Upper lobe of left lung (tissue), 4 donors: ENCODE data around the gene STK11.

Experiments used
- EP300 ChIP-seq, 4 donors: sonication (generic); formaldehyde crosslinking; IDR thresholded peaks; one replicate each; pipeline ENCODE4 v1.5.1; 2017; ENCODE audit warnings: antibody characterized with exemption in 4 of 4, control low read depth in 2 of 4
- POLR2A ChIP-seq, 4 donors: fragments of 450-650 bp; IDR thresholded peaks; one replicate each; pipeline ENCODE4 v1.5.1; 2016 to 2017; ENCODE audit warnings: antibody characterized with exemption in 4 of 4, mild to moderate bottlenecking in 2 of 4
- POLR2AphosphoS5 ChIP-seq, 2 donors: sonication (generic); formaldehyde crosslinking; IDR thresholded peaks; one replicate each; pipeline ENCODE4 v1.5.1; 2017; ENCODE audit warnings: antibody characterized with exemption in 2 of 2
- TF ChIP-seq, protein P1 (sequence below), 6 experiments: fragments of 450-650 bp in 4 of 6; fragments of 200-600 bp in 2 of 6; sonication (generic) in 2 of 6; IDR thresholded peaks; one replicate each; pipeline ENCODE4 v1.5.1; 2016 to 2019; ENCODE audit warnings: antibody characterized with exemption in 6 of 6

DNA sequence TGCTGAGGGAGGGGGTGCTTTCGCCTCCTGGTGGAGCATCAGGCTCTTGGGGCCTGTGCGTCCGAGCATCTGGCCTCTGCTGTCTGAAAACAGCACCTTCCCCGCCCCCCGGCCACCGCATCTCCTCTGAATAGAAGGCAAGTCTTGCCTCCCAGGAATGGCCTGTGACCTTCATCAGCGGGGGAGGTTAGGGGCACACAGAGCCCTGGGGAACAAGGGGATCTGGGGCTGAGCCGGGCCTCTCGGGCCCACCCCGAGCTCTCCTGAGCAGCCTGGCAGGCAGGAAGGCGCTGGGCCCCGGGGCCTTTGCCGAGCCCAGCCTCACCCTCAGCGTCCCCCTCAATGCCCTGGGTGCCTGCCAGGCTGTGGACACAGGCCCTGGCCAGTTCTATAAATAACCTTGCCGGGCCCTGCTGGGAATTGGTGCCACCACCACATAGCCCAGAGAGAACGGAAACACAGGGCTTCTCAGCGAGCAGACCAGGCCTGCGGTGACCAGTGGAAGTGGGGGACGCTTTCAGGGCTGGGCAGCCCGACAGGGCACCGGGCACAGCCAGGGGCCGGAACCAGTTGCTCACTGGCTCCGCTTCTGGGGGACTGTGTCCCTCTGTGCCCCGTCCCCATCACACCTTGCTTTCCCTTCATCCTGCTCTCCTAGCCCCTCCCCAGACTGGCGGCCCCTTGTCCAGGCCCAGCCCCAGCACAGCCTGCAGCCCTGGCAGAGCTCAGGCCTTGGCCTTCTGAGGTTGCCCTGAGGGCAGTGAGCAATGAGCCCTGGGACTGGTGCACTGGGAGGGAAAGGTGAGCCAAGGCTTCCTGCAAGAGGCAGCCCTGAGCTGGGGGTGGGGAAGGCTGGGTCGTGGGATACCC, 9.5 kb downstream of the STK11 start:
- TF ChIP-seq EP300 (IDR thresholded peaks at IDR 0.05) = no peak
- TF ChIP-seq, protein P1, sequence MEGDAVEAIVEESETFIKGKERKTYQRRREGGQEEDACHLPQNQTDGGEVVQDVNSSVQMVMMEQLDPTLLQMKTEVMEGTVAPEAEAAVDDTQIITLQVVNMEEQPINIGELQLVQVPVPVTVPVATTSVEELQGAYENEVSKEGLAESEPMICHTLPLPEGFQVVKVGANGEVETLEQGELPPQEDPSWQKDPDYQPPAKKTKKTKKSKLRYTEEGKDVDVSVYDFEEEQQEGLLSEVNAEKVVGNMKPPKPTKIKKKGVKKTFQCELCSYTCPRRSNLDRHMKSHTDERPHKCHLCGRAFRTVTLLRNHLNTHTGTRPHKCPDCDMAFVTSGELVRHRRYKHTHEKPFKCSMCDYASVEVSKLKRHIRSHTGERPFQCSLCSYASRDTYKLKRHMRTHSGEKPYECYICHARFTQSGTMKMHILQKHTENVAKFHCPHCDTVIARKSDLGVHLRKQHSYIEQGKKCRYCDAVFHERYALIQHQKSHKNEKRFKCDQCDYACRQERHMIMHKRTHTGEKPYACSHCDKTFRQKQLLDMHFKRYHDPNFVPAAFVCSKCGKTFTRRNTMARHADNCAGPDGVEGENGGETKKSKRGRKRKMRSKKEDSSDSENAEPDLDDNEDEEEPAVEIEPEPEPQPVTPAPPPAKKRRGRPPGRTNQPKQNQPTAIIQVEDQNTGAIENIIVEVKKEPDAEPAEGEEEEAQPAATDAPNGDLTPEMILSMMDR (IDR thresholded peaks at IDR 0.05) = peak in 1 of 6 experiments; percentile 19
- TF ChIP-seq POLR2A (IDR thresholded peaks at IDR 0.05) = no peak
- peak; percentile 30 to 35 for TF ChIP-seq POLR2AphosphoS5 (IDR thresholded peaks at IDR 0.05)
